HG03432 (cell line): ENCODE data around the gene OR51B2.
A peak's percentile ranks its signal among the peaks of the same experiment; 100 is the strongest.

Source experiments
- ATAC-seq: cut with Tn5 transposase; IDR thresholded peaks from one replicate; pipeline ENCODE4 v1.9.1; 2021; ENCODE audit warnings: mild to moderate bottlenecking, moderate library complexity; ENCODE audit not compliant: unreplicated experiment

Gene OR51B2

GRCh38 chr11:5284637-5285036, 39.5 kb downstream of the OR51B2 start:
- no peak for ATAC-seq

- no peak for ATAC-seq
Measured at GRCh38 chr11:5283882-5284281, 40.2 kb downstream of the OR51B2 start.

GRCh38 chr11:5283086-5283485, 41.0 kb downstream of the OR51B2 start:
- ATAC-seq = no peak

GRCh38 chr11:5282628-5283027, 41.5 kb downstream of the OR51B2 start:
- ATAC-seq = no peak

GRCh38 chr11:5281596-5281995, 42.5 kb downstream of the OR51B2 start:
- ATAC-seq = no peak

- peak; percentile 95 for ATAC-seq
Measured at GRCh38 chr11:5280582-5281102, 43.5 kb downstream of the OR51B2 start.

- no peak for ATAC-seq
Measured at GRCh38 chr11:5279471-5280090, 44.5 kb downstream of the OR51B2 start.

GRCh38 chr11:5277807-5278382, 46.2 kb downstream of the OR51B2 start:
- peak; percentile 41 for ATAC-seq

GRCh38 chr11:5276697-5277096, 47.4 kb downstream of the OR51B2 start:
- no peak for ATAC-seq

- ATAC-seq = no peak
Measured at GRCh38 chr11:5275369-5276110, 48.6 kb downstream of the OR51B2 start.

- ATAC-seq = no peak
Measured at GRCh38 chr11:5274395-5274794, 49.7 kb downstream of the OR51B2 start.
